ENCODE data around the gene SLC25A42. TPM values are rescaled to one million over a fixed set of nuclear protein-coding genes. Genes with fewer than 3 reads are reported as not detected.

The SLC25A42 gene
- total RNA-seq, 1 donor from 2014 or later: 14.2 TPM

GRCh38 chr19:19054315-19054938 lies 9.4 kb upstream of the SLC25A42 start:
- Mint-ChIP-seq H3K27ac (ENCODE audit: unreplicated experiment) (no peak overlapping the region), H3K36me3 (ENCODE audit: unreplicated experiment) (no peaks in the 10 kb centered on the region), H3K4me1 (ENCODE audit: low read depth, unreplicated experiment) (no peaks in the 10 kb centered on the region), H3K27me3 (ENCODE audit: unreplicated experiment) (peaks cover 4% of the 10 kb centered on the region), H3K9me3 (ENCODE audit: unreplicated experiment) (peaks cover 2% of the 10 kb centered on the region), H3K4me3 (ENCODE audit: unreplicated experiment) (no peak overlapping the region)
- no peak for DNase-seq
- TF ChIP-seq, protein P1, sequence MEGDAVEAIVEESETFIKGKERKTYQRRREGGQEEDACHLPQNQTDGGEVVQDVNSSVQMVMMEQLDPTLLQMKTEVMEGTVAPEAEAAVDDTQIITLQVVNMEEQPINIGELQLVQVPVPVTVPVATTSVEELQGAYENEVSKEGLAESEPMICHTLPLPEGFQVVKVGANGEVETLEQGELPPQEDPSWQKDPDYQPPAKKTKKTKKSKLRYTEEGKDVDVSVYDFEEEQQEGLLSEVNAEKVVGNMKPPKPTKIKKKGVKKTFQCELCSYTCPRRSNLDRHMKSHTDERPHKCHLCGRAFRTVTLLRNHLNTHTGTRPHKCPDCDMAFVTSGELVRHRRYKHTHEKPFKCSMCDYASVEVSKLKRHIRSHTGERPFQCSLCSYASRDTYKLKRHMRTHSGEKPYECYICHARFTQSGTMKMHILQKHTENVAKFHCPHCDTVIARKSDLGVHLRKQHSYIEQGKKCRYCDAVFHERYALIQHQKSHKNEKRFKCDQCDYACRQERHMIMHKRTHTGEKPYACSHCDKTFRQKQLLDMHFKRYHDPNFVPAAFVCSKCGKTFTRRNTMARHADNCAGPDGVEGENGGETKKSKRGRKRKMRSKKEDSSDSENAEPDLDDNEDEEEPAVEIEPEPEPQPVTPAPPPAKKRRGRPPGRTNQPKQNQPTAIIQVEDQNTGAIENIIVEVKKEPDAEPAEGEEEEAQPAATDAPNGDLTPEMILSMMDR (IDR thresholded peaks at IDR 0.05; ENCODE audit: partially characterized antibody, unreplicated experiment): no peak

- Mint-ChIP-seq H3K4me1 (ENCODE audit: low read depth, unreplicated experiment) (no peaks in the 10 kb centered on the region), H3K4me3 (ENCODE audit: unreplicated experiment) (no peak overlapping the region), H3K9me3 (ENCODE audit: unreplicated experiment) (peaks cover 2% of the 10 kb centered on the region), H3K27me3 (ENCODE audit: unreplicated experiment) (peaks cover 6% of the 10 kb centered on the region), H3K36me3 (ENCODE audit: unreplicated experiment) (no peaks in the 10 kb centered on the region), H3K27ac (ENCODE audit: unreplicated experiment) (no peak overlapping the region)
- TF ChIP-seq, protein P1 (IDR thresholded peaks at IDR 0.05; ENCODE audit: partially characterized antibody, unreplicated experiment): no peak
- no peak for DNase-seq
Observed at GRCh38 chr19:19054939-19055440, 8.8 kb upstream of the SLC25A42 start.

DNA sequence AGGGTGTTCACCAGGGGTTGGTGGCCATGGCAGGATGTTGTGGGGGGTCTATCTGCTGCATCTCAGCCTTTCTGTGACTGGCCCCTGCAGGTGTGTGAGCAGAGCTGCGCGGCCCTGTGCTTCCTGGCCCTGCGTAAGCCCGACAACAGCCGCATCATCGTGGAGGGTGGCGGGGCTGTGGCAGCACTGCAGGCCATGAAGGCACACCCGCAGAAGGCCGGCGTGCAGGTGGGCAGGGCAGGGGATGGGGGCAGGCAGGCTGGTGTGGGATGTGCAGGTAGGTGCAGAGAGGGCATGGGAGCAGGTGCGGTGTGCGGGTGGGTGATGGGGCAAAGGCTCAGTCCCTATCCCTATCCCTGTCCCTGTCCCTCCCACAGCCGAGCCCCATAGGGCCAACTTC lies 8.1 kb upstream of the SLC25A42 start:
- no peaks in the 10 kb centered on the region for H3K36me3 Mint-ChIP-seq (ENCODE audit: unreplicated experiment)
- H3K4me1 Mint-ChIP-seq (ENCODE audit: low read depth, unreplicated experiment): no peaks in the 10 kb centered on the region
- no peak overlapping the region for H3K4me3 Mint-ChIP-seq (ENCODE audit: unreplicated experiment)

GRCh38 chr19:19056636-19057275 lies 7.0 kb upstream of the SLC25A42 start:
- no peak for DNase-seq
- no peak overlapping the region for H3K4me3 Mint-ChIP-seq (ENCODE audit: unreplicated experiment)
- no peaks in the 10 kb centered on the region for H3K36me3 Mint-ChIP-seq (ENCODE audit: unreplicated experiment)
- TF ChIP-seq, protein P1 (IDR thresholded peaks at IDR 0.05; ENCODE audit: partially characterized antibody, unreplicated experiment): no peak
- H3K9me3 Mint-ChIP-seq (ENCODE audit: unreplicated experiment): peaks cover 2% of the 10 kb centered on the region
- H3K27ac Mint-ChIP-seq (ENCODE audit: unreplicated experiment): no peak overlapping the region
- peaks cover 6% of the 10 kb centered on the region for H3K27me3 Mint-ChIP-seq (ENCODE audit: unreplicated experiment)
- H3K4me1 Mint-ChIP-seq (ENCODE audit: low read depth, unreplicated experiment): no peaks in the 10 kb centered on the region

More for the DNA sequence above, 8.1 kb upstream of the SLC25A42 start:
- H3K27me3 Mint-ChIP-seq (ENCODE audit: unreplicated experiment): peaks cover 6% of the 10 kb centered on the region
- no peak overlapping the region for H3K27ac Mint-ChIP-seq (ENCODE audit: unreplicated experiment)
- no peak for DNase-seq
- H3K9me3 Mint-ChIP-seq (ENCODE audit: unreplicated experiment): peaks cover 2% of the 10 kb centered on the region
- TF ChIP-seq, protein P1 (IDR thresholded peaks at IDR 0.05; ENCODE audit: partially characterized antibody, unreplicated experiment): no peak

- Mint-ChIP-seq H3K27ac (ENCODE audit: unreplicated experiment) (no peak overlapping the region), H3K4me3 (ENCODE audit: unreplicated experiment) (no peak overlapping the region), H3K36me3 (ENCODE audit: unreplicated experiment) (no peaks in the 10 kb centered on the region), H3K9me3 (ENCODE audit: unreplicated experiment) (peaks cover 3% of the 10 kb centered on the region), H3K27me3 (ENCODE audit: unreplicated experiment) (peaks cover 6% of the 10 kb centered on the region), H3K4me1 (ENCODE audit: low read depth, unreplicated experiment) (no peaks in the 10 kb centered on the region)
- no peak for DNase-seq
- TF ChIP-seq, protein P1 (IDR thresholded peaks at IDR 0.05; ENCODE audit: partially characterized antibody, unreplicated experiment): no peak
Observed at GRCh38 chr19:19057317-19057716, 6.5 kb upstream of the SLC25A42 start.
